ENCODE data around the gene PLB1. TPM values are rescaled to one million over a fixed set of nuclear protein-coding genes. Genes with fewer than 3 reads are reported as not detected.

The PLB1 gene
- total and polyA plus RNA-seq, 2 experiments from 2014 or later, result 19.2 to 19.7 TPM

DNA sequence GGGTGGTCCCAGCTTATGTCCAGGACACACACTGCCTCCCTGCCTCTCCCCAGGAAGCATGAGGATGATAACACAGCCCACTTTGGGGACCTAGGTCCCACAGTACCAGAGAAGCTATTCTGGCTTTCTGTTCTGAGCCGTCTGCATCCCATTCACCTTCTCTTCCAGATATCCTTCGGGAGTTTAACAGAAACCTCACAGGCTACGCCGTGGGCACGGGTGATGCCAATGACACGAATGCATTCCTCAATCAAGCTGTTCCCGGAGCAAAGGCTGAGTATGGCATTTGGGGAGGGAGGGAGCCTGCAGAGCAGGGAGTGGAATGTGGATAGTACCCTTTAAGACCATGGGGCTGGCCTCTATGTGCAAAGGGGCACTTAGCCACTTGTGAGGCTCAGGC, 102.6 kb downstream of the PLB1 start:
- no peak overlapping the region for H3K27ac ChIP-seq
- peaks cover 6% of the 10 kb centered on the region for H3K4me1 ChIP-seq (ENCODE audit: insufficient read depth)
- no peaks in the 10 kb centered on the region for H3K27me3 ChIP-seq
- peaks cover 2% of the 10 kb centered on the region for H3K79me2 ChIP-seq
- TF ChIP-seq EZH2 (IDR thresholded peaks at IDR 0.05; ENCODE audit: borderline replicate concordance) (no peak), EZH2phosphoT487 (IDR thresholded peaks at IDR 0.05; ENCODE audit: low read depth, severe bottlenecking, unreplicated experiment) (no peak)
- TF ChIP-seq, protein P1, sequence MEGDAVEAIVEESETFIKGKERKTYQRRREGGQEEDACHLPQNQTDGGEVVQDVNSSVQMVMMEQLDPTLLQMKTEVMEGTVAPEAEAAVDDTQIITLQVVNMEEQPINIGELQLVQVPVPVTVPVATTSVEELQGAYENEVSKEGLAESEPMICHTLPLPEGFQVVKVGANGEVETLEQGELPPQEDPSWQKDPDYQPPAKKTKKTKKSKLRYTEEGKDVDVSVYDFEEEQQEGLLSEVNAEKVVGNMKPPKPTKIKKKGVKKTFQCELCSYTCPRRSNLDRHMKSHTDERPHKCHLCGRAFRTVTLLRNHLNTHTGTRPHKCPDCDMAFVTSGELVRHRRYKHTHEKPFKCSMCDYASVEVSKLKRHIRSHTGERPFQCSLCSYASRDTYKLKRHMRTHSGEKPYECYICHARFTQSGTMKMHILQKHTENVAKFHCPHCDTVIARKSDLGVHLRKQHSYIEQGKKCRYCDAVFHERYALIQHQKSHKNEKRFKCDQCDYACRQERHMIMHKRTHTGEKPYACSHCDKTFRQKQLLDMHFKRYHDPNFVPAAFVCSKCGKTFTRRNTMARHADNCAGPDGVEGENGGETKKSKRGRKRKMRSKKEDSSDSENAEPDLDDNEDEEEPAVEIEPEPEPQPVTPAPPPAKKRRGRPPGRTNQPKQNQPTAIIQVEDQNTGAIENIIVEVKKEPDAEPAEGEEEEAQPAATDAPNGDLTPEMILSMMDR (IDR thresholded peaks at IDR 0.05; ENCODE audit: poor library complexity), result no peak
- H3K4me2 ChIP-seq, result no peak overlapping the region
- DNase-seq (ENCODE audit: low spot score), result no peak
- H3K4me3 ChIP-seq, result no peak overlapping the region
- no peaks in the 10 kb centered on the region for H3K9me3 ChIP-seq (ENCODE audit: low read depth)
- WGBS (ENCODE audit: low lambda C conversion rate, missing lambda C conversion rate), result 96% methylated on average over 7 of the region's 7 CpGs
- no peaks in the 10 kb centered on the region for H3K36me3 ChIP-seq (replicated peaks; ENCODE audit: insufficient read depth, low read depth)
- H2AFZ ChIP-seq, result no peak overlapping the region
- no peaks in the 10 kb centered on the region for H3K9me2 ChIP-seq (replicated peaks; ENCODE audit: insufficient read depth)
- H4K20me1 ChIP-seq (ENCODE audit: insufficient read depth, poor library complexity, severe bottlenecking), result no peaks in the 10 kb centered on the region

DNA sequence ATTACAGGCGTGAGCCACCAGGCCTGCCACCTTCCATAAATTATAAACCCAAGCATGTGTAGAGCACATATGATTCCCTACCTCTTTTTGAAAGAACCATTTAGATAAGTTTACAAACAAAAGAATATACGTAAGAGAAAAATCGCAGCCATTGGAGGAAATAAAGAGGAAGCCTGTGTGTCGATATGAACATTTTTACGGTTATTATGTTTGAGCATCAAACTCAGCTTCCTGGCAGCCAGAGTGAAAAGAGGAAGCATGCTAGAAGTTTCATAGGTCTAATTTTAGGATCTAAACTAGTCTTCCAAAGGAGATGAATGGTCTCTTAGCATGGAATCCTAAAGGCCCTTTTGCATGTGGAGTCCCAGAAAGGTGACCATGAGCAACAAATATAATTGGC, 104.3 kb downstream of the PLB1 start:
- H2AFZ ChIP-seq, result no peak overlapping the region
- WGBS (ENCODE audit: low lambda C conversion rate, missing lambda C conversion rate), result 97% methylated on average over 5 of the region's 5 CpGs
- H3K4me2 ChIP-seq, result no peak overlapping the region
- H3K9me3 ChIP-seq (ENCODE audit: low read depth), result no peaks in the 10 kb centered on the region
- H3K27me3 ChIP-seq, result no peaks in the 10 kb centered on the region
- no peaks in the 10 kb centered on the region for H3K4me1 ChIP-seq (ENCODE audit: insufficient read depth)
- no peak overlapping the region for H3K4me3 ChIP-seq
- no peaks in the 10 kb centered on the region for H3K9me2 ChIP-seq (replicated peaks; ENCODE audit: insufficient read depth)
- no peaks in the 10 kb centered on the region for H4K20me1 ChIP-seq (ENCODE audit: insufficient read depth, poor library complexity, severe bottlenecking)
- no peak for DNase-seq (ENCODE audit: low spot score)
- TF ChIP-seq, protein P1 (IDR thresholded peaks at IDR 0.05; ENCODE audit: poor library complexity), result no peak
- TF ChIP-seq EZH2 (IDR thresholded peaks at IDR 0.05; ENCODE audit: borderline replicate concordance), result no peak
- no peak for TF ChIP-seq EZH2phosphoT487 (IDR thresholded peaks at IDR 0.05; ENCODE audit: low read depth, severe bottlenecking, unreplicated experiment)
- H3K36me3 ChIP-seq (replicated peaks; ENCODE audit: insufficient read depth, low read depth), result no peaks in the 10 kb centered on the region
- H3K27ac ChIP-seq, result no peak overlapping the region
- peaks cover 2% of the 10 kb centered on the region for H3K79me2 ChIP-seq

DNA sequence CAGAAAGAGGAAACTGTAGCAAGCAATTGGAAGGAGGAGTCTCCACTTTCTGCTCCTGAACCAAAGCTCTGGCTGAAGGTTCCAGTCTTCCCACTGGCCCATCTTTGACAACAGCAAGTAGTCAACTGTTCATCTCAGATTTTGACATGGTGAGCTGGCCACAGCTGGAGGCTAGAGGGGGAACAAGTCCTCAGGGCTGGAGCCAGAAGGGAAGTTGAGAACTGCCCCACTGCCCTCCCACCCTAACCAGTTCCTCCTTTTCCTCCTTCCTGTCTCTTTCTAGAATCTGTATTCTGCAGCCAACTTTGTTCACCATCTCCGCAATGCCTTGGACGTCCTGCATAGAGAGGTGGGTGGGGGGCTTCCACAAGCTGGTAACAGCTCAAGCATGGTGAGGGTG, 105.8 kb downstream of the PLB1 start:
- WGBS (ENCODE audit: low lambda C conversion rate, missing lambda C conversion rate), result 90% methylated on average over 2 of the region's 2 CpGs
- Histone ChIP-seq H3K27me3 (no peaks in the 10 kb centered on the region), H3K79me2 (no peaks in the 10 kb centered on the region), H3K36me3 (replicated peaks; ENCODE audit: insufficient read depth, low read depth) (no peaks in the 10 kb centered on the region), H3K4me1 (ENCODE audit: insufficient read depth) (peaks cover 4% of the 10 kb centered on the region), H3K4me3 (no peak overlapping the region), H3K9me3 (ENCODE audit: low read depth) (no peaks in the 10 kb centered on the region), H3K27ac (no peak overlapping the region), H4K20me1 (ENCODE audit: insufficient read depth, poor library complexity, severe bottlenecking) (no peaks in the 10 kb centered on the region), H3K9me2 (replicated peaks; ENCODE audit: insufficient read depth) (no peaks in the 10 kb centered on the region), H2AFZ (no peak overlapping the region), H3K4me2 (no peak overlapping the region)
- no peak for DNase-seq (ENCODE audit: low spot score)
- TF ChIP-seq EZH2phosphoT487 (IDR thresholded peaks at IDR 0.05; ENCODE audit: low read depth, severe bottlenecking, unreplicated experiment), result no peak

DNA sequence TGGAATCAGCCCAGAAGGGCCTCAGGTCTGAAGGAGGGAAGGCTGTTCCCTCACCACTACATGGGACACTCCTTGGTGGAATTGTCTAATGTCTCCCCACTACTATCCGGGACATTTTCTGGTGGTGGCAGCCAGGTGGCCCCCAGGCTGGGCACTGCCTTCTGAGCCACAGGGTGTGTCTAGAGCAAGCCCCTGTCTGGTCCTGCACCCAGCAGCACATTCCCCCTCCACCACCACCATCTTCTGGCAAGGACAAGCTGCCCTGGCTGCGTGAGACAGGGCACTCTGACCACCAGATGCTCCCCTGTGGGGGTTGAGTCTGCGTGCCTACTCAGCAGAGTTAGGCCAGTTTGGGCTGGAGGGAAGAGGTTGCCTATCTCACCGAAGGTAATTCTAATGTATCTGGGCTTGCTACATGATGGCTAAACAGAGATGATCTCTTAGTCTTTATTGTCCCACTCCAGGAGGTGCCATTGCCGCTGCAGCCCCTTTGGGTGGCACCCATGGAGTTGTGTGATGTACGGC, 106.3 kb downstream of the PLB1 start:
- Histone ChIP-seq H2AFZ (no peak overlapping the region), H3K36me3 (replicated peaks; ENCODE audit: insufficient read depth, low read depth) (no peaks in the 10 kb centered on the region), H3K79me2 (no peaks in the 10 kb centered on the region), H3K9me2 (replicated peaks; ENCODE audit: insufficient read depth) (no peaks in the 10 kb centered on the region), H3K9me3 (ENCODE audit: low read depth) (no peaks in the 10 kb centered on the region), H3K4me2 (no peak overlapping the region), H3K4me1 (ENCODE audit: insufficient read depth) (peaks cover 10% of the 10 kb centered on the region), H4K20me1 (ENCODE audit: insufficient read depth, poor library complexity, severe bottlenecking) (no peaks in the 10 kb centered on the region), H3K4me3 (no peak overlapping the region), H3K27me3 (no peaks in the 10 kb centered on the region), H3K27ac (no peak overlapping the region)
- no peak for TF ChIP-seq EZH2 (IDR thresholded peaks at IDR 0.05; ENCODE audit: borderline replicate concordance)
- TF ChIP-seq, protein P1 (IDR thresholded peaks at IDR 0.05; ENCODE audit: poor library complexity), result no peak
- WGBS (ENCODE audit: low lambda C conversion rate, missing lambda C conversion rate), result 95% methylated on average over 6 of the region's 6 CpGs
- DNase-seq (ENCODE audit: low spot score), result no peak
